NCI-H2227 treated with DMSO at 0.1 percent for 48 hours (cell line): ENCODE data around the gene ANKLE2.

ENCODE experiments used
- DNase-seq: peaks from one replicate; lab custom pipeline; 2025; lab: John Stamatoyannopoulos, UW

The ANKLE2 gene

GRCh38 chr12:132746613-132747012, 15.0 kb downstream of the ANKLE2 start:
- DNase-seq: no peak

GRCh38 chr12:132743831-132744230, 17.8 kb downstream of the ANKLE2 start:
- no peak for DNase-seq

GRCh38 chr12:132741620-132742019, 20.0 kb downstream of the ANKLE2 start:
- DNase-seq: no peak

GRCh38 chr12:132740652-132741051, 21.0 kb downstream of the ANKLE2 start:
- DNase-seq: no peak

- DNase-seq: no peak
These were observed 21.4 kb downstream of the ANKLE2 start for GRCh38 chr12:132740313-132740646.

- DNase-seq: no peak
These were observed 21.9 kb downstream of the ANKLE2 start for GRCh38 chr12:132739600-132740312.

GRCh38 chr12:132736913-132737312, 24.7 kb downstream of the ANKLE2 start:
- DNase-seq: no peak

- DNase-seq: no peak
These were observed 25.3 kb downstream of the ANKLE2 start for GRCh38 chr12:132736378-132736777.

- no peak for DNase-seq
These were observed 26.1 kb downstream of the ANKLE2 start for GRCh38 chr12:132735496-132735895.

GRCh38 chr12:132734206-132734605, 27.4 kb downstream of the ANKLE2 start:
- no peak for DNase-seq

- DNase-seq: no peak
These were observed 30.1 kb downstream of the ANKLE2 start for GRCh38 chr12:132731574-132731973.

- DNase-seq: no peak
These were observed 31.3 kb downstream of the ANKLE2 start for GRCh38 chr12:132730353-132730752.

GRCh38 chr12:132729541-132730320, 31.9 kb downstream of the ANKLE2 start:
- no peak for DNase-seq

GRCh38 chr12:132728502-132728901, 33.1 kb downstream of the ANKLE2 start:
- DNase-seq: no peak

GRCh38 chr12:132727091-132727794, 34.4 kb downstream of the ANKLE2 start:
- no peak for DNase-seq

- DNase-seq: no peak
These were observed 35.2 kb downstream of the ANKLE2 start for GRCh38 chr12:132726386-132726785.

- DNase-seq: no peak
These were observed 37.0 kb downstream of the ANKLE2 start for GRCh38 chr12:132724506-132725241.

- no peak for DNase-seq
These were observed 37.9 kb downstream of the ANKLE2 start for GRCh38 chr12:132723764-132724140.

GRCh38 chr12:132723015-132723763, 38.4 kb downstream of the ANKLE2 start:
- DNase-seq: no peak

GRCh38 chr12:132720606-132721345, 40.9 kb downstream of the ANKLE2 start:
- no peak for DNase-seq

GRCh38 chr12:132719954-132720324, 41.7 kb downstream of the ANKLE2 start:
- no peak for DNase-seq
